CD4-positive, CD25-positive, alpha-beta regulatory T cell (primary cell): Measurements from ENCODE around the gene RHOBTB3. TPM values are rescaled to one million over a fixed set of nuclear protein-coding genes. Genes with fewer than 3 reads are reported as not detected.

ENCODE experiments used
- ATAC-seq, 2 donors: fragments of 150-1000 bp; cut with Tn5 transposase; one replicate each; pipeline ENCODE4 v1.10.0; 2021; ENCODE audit warnings: low read depth in 2 of 2, moderate number of reproducible peaks in 2 of 2, moderate library complexity in 1 of 2
- DNase-seq, 3 donors: peaks; one replicate each; pipeline versions ENCODE4 v3.0.0 to v3.0.0-alpha.2; 2012 to 2022; ENCODE audit warnings: mixed read lengths in 1 of 3
- H3K27ac ChIP-seq: one replicate; pipeline ENCODE4 v1.7.0; 2013; ENCODE audit warnings: mild to moderate bottlenecking, low read length; ENCODE audit not compliant: insufficient read depth, poor library complexity, severe bottlenecking
- H3K27me3 ChIP-seq: one replicate; pipeline ENCODE4 v1.7.0; 2013; ENCODE audit warnings: low read length; ENCODE audit not compliant: control insufficient read depth, insufficient read depth
- H3K36me3 ChIP-seq: one replicate; pipeline ENCODE4 v1.7.0; 2013; ENCODE audit warnings: mild to moderate bottlenecking, low read length, moderate library complexity; ENCODE audit not compliant: control insufficient read depth, insufficient read depth
- H3K4me1 ChIP-seq: 2 replicates; pipeline ENCODE4 v1.7.0; 2013; ENCODE audit warnings: mild to moderate bottlenecking, low read length; ENCODE audit not compliant: insufficient read depth, control insufficient read depth, poor library complexity, severe bottlenecking
- H3K4me3 ChIP-seq: one replicate; pipeline ENCODE4 v1.7.0; 2013; ENCODE audit warnings: low read depth, mild to moderate bottlenecking, low read length, moderate library complexity
- H3K9me3 ChIP-seq, 2 experiments: 1 replicate in 1 of 2; 2 replicates in 1 of 2; pipeline ENCODE4 v1.7.0; 2013; ENCODE audit warnings: low read length in 2 of 2, mild to moderate bottlenecking in 1 of 2, moderate library complexity in 1 of 2; ENCODE audit not compliant: control insufficient read depth in 2 of 2
- H3K27ac Mint-ChIP-seq, 3 donors: one replicate each; pipeline ENCODE4 v1.8.0; 2020 to 2022; ENCODE audit warnings: mild to moderate bottlenecking in 3 of 3, mixed read lengths in 3 of 3, moderate library complexity in 2 of 3
- H3K27me3 Mint-ChIP-seq: one replicate; pipeline ENCODE4 v1.8.0; 2022; ENCODE audit warnings: mild to moderate bottlenecking, mixed read lengths
- H3K36me3 Mint-ChIP-seq: one replicate; pipeline ENCODE4 v1.8.0; 2020; ENCODE audit warnings: mixed read lengths
- H3K4me1 Mint-ChIP-seq, 4 donors: one replicate each; pipeline ENCODE4 v1.8.0; 2020 to 2022; ENCODE audit warnings: mixed read lengths in 4 of 4, mild to moderate bottlenecking in 1 of 4
- H3K4me3 Mint-ChIP-seq, 4 donors: one replicate each; pipeline ENCODE4 v1.8.0; 2020 to 2022; ENCODE audit warnings: mild to moderate bottlenecking in 4 of 4, mixed read lengths in 4 of 4, moderate library complexity in 3 of 4
- H3K9me3 Mint-ChIP-seq, 7 donors: one replicate each; pipeline ENCODE4 v1.8.0; 2020 to 2022; ENCODE audit warnings: mixed read lengths in 7 of 7, mild to moderate bottlenecking in 3 of 7, moderate library complexity in 2 of 7
- polyA plus RNA-seq, 4 donors: library from polyadenylated mRNA; unstranded; fragments of 300-500 nt; fragmentation: Illumina TruSeq; gene quantifications; one replicate each; pipeline ENCODE4 v1.2.3, GENCODE V29; 2021
- total RNA-seq: library from RNA; stranded (reverse); gene quantifications from one replicate; pipeline ENCODE4 v1.2.3, GENCODE V29; 2022

Gene RHOBTB3
- total and polyA plus RNA-seq, 5 donors from 2014 or later: 1.4 to 2.8 (median 2.6) TPM

DNA sequence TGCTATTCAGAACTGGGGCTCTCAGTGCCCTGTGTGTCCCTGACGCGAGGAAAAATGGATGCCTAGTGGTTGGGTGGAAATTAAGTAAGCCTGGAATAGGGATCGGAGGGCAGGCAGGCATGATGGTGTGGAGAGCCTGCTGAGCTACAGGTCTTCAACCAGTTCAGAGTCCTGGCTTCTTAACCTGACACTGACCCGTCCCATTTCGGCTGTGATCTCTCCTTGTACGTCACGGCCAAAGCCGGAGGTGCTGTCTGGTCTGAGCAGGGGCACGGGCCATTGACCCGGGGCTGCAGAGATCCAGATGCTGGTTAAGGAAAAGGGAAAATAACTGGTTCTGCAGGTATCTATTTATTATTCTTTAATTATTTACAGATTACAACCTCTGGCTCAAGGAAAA, 27.9 kb downstream of the RHOBTB3 start:
- H3K4me1 Mint-ChIP-seq: peaks cover 9 to 30% (median 23%) of the 10 kb centered on the region in 4 donors
- no peak overlapping the region for H3K27ac ChIP-seq
- no peaks in the 10 kb centered on the region for H3K36me3 Mint-ChIP-seq
- H3K4me1 ChIP-seq: peaks cover 18% of the 10 kb centered on the region
- no peak overlapping the region for H3K27ac Mint-ChIP-seq
- H3K9me3 ChIP-seq: no peaks in the 10 kb centered on the region
- ATAC-seq (no peak), DNase-seq (no peak)
- H3K27me3 ChIP-seq: no peaks in the 10 kb centered on the region
- no peaks in the 10 kb centered on the region for H3K36me3 ChIP-seq
- H3K4me3 ChIP-seq: no peak overlapping the region
- H3K9me3 Mint-ChIP-seq: no peaks in the 10 kb centered on the region
- no peak overlapping the region for H3K4me3 Mint-ChIP-seq
- H3K27me3 Mint-ChIP-seq: peaks cover 10% of the 10 kb centered on the region

GRCh38 chr5:95759634-95760033, 28.5 kb downstream of the RHOBTB3 start:
- Mint-ChIP-seq H3K27me3 (peaks cover 10% of the 10 kb centered on the region), H3K4me1 (peaks cover 9 to 30% (median 23%) of the 10 kb centered on the region in 4 donors), H3K4me3 (peak overlapping the region in 3 of 4 donors; percentile 76 to 95 (median 90)), H3K36me3 (no peaks in the 10 kb centered on the region), H3K27ac (no peak overlapping the region), H3K9me3 (no peaks in the 10 kb centered on the region)
- no peak overlapping the region for H3K27ac ChIP-seq
- DNase-seq (no peak), ATAC-seq (no peak)
- no peaks in the 10 kb centered on the region for H3K36me3 ChIP-seq
- peaks cover 18% of the 10 kb centered on the region for H3K4me1 ChIP-seq
- H3K27me3 ChIP-seq: no peaks in the 10 kb centered on the region
- H3K4me3 ChIP-seq: no peak overlapping the region
- H3K9me3 ChIP-seq: no peaks in the 10 kb centered on the region

DNA sequence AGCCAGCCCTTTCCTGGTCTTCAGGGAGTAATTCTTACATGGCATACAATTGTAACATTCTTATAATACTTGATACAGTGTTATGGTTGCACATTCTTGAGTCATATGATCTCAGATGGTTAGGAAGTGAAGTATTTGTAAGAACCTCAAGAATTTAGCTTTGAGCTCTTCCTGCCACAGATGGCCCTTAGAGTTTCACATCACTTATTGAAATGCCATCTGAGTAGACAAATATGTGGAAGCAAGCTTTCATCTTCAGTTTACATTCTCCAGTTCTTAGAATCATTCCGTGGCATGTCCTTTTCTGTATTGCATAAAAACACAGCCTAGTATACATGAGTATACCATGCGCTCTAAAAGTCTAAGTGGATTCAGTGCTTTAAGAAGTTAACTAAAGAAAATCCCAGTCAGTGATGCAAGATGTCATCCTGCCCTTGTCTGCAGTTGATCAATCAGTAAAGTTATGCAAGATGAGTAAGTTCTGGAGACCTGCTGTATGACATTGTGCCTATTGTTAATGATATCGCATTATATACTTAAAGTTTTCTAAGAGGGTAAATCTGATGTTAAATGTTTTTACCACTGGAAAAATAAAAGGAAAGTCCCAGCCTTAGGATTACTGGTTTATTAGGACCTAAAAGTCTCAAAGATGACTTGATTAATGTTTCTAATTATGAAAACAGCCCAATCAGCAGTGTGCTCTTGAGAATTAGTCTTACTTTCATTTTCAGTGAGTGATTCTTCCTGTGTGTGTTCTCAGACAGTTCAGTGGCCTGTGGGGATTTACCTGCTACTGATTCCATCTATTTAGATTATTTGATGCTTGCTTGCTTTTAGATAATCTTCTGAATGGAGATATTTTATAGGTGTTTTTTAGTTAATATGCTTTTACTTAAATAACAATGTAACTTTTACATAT, 29.4 kb downstream of the RHOBTB3 start:
- Histone ChIP-seq H3K4me3 (peak overlapping the region; percentile 85), H3K36me3 (no peaks in the 10 kb centered on the region), H3K4me1 (peaks cover 18% of the 10 kb centered on the region), H3K27ac (peak overlapping the region; percentile 62), H3K9me3 (no peaks in the 10 kb centered on the region), H3K27me3 (no peaks in the 10 kb centered on the region)
- ATAC-seq (peak; percentile 82 to 85), DNase-seq (peak in 2 of 3 donors; percentile 44 to 82)
- Mint-ChIP-seq H3K27me3 (peaks cover 8% of the 10 kb centered on the region), H3K27ac (peak overlapping the region; percentile 93 to 96 (median 94)), H3K9me3 (no peaks in the 10 kb centered on the region), H3K4me3 (peak overlapping the region; percentile 76 to 95 (median 90)), H3K36me3 (no peaks in the 10 kb centered on the region), H3K4me1 (peaks cover 9 to 30% (median 23%) of the 10 kb centered on the region in 4 donors)

DNA sequence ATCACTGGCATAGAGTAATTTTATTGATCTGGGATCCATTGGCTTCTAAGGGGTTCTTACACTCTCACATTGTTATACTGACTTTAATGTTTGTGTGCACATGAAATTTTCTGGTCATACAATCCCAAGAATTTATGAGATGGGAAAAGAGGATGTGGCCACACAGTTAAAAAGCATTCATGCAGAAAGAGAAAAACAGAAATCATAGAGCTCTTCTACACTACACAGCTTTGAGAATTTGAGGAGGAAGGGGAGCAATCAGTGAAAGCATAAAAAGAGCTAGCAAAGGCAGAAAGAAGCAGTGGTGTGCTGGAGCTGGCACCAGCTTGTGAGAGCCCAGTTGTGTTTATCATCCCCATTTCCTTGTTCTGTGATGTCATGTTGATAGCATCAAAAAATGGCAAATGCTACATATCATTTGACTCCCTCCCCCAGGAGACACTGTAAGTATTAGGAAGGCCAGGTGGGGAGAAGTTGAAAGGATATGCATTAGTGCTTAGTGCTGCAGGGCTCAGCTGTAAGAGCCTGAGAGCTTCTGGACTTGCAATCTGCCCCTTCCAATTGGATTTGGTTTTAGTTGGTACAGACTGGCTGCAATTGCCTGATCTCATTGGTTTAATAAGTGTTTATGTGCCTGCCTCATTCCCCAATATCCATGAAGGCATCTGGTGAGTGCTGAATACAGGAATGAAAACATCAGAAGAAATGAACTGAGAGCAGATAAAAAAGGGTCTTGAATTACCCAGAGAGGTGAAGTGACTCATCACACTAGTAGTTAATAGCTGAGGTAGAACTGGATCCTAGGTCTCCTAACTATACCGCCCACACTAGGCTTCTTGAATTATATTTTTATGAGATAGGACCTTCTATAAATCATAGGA, 30.9 kb downstream of the RHOBTB3 start:
- Histone ChIP-seq H3K4me3 (no peak overlapping the region), H3K27ac (no peak overlapping the region), H3K4me1 (peaks cover 18% of the 10 kb centered on the region), H3K36me3 (no peaks in the 10 kb centered on the region), H3K27me3 (no peaks in the 10 kb centered on the region), H3K9me3 (no peaks in the 10 kb centered on the region)
- Mint-ChIP-seq H3K4me1 (peaks cover 9 to 30% (median 23%) of the 10 kb centered on the region in 4 donors), H3K4me3 (peak overlapping the region in 1 of 4 donors; percentile 63), H3K36me3 (no peaks in the 10 kb centered on the region), H3K9me3 (no peaks in the 10 kb centered on the region), H3K27ac (peak overlapping the region in 1 of 3 donors; percentile 4), H3K27me3 (peaks cover 11% of the 10 kb centered on the region)
- no peak for ATAC-seq
- DNase-seq: peak in 1 of 3 donors; percentile 21

GRCh38 chr5:95762652-95763041, 31.5 kb downstream of the RHOBTB3 start:
- Histone ChIP-seq H3K27ac (no peak overlapping the region), H3K4me1 (peaks cover 18% of the 10 kb centered on the region), H3K9me3 (no peaks in the 10 kb centered on the region), H3K4me3 (no peak overlapping the region), H3K36me3 (no peaks in the 10 kb centered on the region), H3K27me3 (no peaks in the 10 kb centered on the region)
- Mint-ChIP-seq H3K27me3 (peaks cover 11% of the 10 kb centered on the region), H3K4me3 (peak overlapping the region in 1 of 4 donors; percentile 34), H3K9me3 (no peaks in the 10 kb centered on the region), H3K36me3 (no peaks in the 10 kb centered on the region), H3K27ac (peak overlapping the region in 1 of 3 donors; percentile 10), H3K4me1 (peaks cover 9 to 30% (median 23%) of the 10 kb centered on the region in 4 donors)
- ATAC-seq: no peak
- DNase-seq: no peak

DNA sequence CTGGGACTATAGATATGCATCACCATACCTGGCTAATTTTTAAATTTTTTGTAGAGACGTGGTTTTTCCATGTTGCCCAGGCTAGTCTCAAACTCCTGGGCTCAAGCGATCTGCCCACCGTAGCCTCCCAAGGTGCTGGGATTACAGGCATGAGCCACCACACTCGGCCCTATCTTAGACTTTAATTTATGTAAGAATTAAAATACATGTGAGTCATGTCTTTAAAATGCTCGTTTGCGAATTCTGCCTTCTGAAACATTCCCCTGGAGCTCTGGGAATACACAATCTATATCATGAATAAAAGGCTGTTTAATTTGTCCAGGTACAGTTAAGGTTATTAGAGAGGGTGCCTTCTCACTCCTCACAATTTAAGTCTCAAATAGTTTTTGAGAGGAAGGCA, 32.8 kb downstream of the RHOBTB3 start:
- Histone ChIP-seq H3K27ac (no peak overlapping the region), H3K9me3 (no peaks in the 10 kb centered on the region), H3K4me1 (peaks cover 18% of the 10 kb centered on the region), H3K27me3 (no peaks in the 10 kb centered on the region), H3K4me3 (no peak overlapping the region), H3K36me3 (no peaks in the 10 kb centered on the region)
- no peak for ATAC-seq
- Mint-ChIP-seq H3K27me3 (peaks cover 16% of the 10 kb centered on the region), H3K9me3 (no peaks in the 10 kb centered on the region), H3K4me3 (no peak overlapping the region), H3K36me3 (no peaks in the 10 kb centered on the region), H3K4me1 (peaks cover 9 to 30% (median 23%) of the 10 kb centered on the region in 4 donors), H3K27ac (no peak overlapping the region)
- no peak for DNase-seq

GRCh38 chr5:95768731-95769130, 37.6 kb downstream of the RHOBTB3 start:
- ATAC-seq (no peak), DNase-seq (no peak)
- peaks cover 0 to 1% (median 0%) of the 10 kb centered on the region in 7 donors for H3K9me3 Mint-ChIP-seq
- no peak overlapping the region for H3K27ac ChIP-seq
- no peak overlapping the region for H3K27ac Mint-ChIP-seq
- no peaks in the 10 kb centered on the region for H3K36me3 ChIP-seq
- no peak overlapping the region for H3K4me3 Mint-ChIP-seq
- no peaks in the 10 kb centered on the region for H3K36me3 Mint-ChIP-seq
- no peaks in the 10 kb centered on the region for H3K9me3 ChIP-seq
- no peaks in the 10 kb centered on the region for H3K4me1 ChIP-seq
- peaks cover 31% of the 10 kb centered on the region for H3K27me3 Mint-ChIP-seq
- peaks cover 3% of the 10 kb centered on the region for H3K27me3 ChIP-seq
- no peaks in the 10 kb centered on the region for H3K4me1 Mint-ChIP-seq
- no peak overlapping the region for H3K4me3 ChIP-seq
